Measurements from ENCODE around the gene INTS2.

INTS2 gene

DNA sequence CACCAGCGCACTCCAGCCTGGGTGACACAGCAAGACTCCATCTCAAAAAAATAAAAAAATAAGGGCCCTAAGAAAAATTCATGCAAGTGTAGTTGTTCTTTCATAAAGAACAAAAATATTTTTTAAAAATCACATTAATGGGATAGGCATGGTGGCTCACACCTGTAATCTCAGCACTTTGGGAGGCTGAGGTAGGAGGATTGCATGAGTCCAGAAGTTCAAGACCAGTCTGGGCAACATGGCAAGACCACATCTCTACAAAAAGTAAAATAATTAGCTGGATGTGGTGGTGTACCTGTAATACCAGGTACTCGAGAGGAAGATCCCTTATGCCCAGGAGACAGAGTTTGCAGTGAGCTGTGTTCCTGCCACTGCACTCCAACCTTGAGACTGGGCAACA lies 49.3 kb downstream of the INTS2 start:
- DNase-seq (ENCODE audit: extremely low read depth, low read depth): no peak

DNA sequence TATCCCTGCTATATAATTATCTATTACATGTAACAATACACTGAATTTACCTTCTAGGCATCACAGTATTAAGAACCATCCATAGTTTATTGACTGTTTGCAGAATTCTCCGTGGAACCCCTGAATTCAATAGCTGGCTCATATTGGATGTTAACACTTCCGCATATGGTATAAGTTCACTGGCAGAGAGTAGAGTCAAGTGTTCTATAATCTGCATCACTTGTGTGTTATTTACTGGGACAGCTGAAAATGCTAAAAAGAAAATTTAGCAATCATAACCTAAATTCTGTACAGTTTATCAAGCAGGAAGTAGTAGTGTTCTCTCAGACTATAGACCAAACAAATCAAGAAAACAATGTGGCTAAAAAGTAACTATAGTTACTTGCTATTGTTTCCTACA lies 49.9 kb downstream of the INTS2 start:
- TF ChIP-seq, protein P1, sequence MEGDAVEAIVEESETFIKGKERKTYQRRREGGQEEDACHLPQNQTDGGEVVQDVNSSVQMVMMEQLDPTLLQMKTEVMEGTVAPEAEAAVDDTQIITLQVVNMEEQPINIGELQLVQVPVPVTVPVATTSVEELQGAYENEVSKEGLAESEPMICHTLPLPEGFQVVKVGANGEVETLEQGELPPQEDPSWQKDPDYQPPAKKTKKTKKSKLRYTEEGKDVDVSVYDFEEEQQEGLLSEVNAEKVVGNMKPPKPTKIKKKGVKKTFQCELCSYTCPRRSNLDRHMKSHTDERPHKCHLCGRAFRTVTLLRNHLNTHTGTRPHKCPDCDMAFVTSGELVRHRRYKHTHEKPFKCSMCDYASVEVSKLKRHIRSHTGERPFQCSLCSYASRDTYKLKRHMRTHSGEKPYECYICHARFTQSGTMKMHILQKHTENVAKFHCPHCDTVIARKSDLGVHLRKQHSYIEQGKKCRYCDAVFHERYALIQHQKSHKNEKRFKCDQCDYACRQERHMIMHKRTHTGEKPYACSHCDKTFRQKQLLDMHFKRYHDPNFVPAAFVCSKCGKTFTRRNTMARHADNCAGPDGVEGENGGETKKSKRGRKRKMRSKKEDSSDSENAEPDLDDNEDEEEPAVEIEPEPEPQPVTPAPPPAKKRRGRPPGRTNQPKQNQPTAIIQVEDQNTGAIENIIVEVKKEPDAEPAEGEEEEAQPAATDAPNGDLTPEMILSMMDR (IDR thresholded peaks at IDR 0.05; ENCODE audit: low read depth, low read length, missing control alignments): no peak
- DNase-seq (ENCODE audit: extremely low read depth, low read depth): no peak
- no peak overlapping the region for H3K4me3 ChIP-seq (replicated peaks; ENCODE audit: low read depth, low read length)

More for the DNA sequence above, 49.3 kb downstream of the INTS2 start:
- TF ChIP-seq, protein P1 (IDR thresholded peaks at IDR 0.05; ENCODE audit: low read depth, low read length, missing control alignments): no peak
- H3K4me3 ChIP-seq (replicated peaks; ENCODE audit: low read depth, low read length): no peak overlapping the region

DNA sequence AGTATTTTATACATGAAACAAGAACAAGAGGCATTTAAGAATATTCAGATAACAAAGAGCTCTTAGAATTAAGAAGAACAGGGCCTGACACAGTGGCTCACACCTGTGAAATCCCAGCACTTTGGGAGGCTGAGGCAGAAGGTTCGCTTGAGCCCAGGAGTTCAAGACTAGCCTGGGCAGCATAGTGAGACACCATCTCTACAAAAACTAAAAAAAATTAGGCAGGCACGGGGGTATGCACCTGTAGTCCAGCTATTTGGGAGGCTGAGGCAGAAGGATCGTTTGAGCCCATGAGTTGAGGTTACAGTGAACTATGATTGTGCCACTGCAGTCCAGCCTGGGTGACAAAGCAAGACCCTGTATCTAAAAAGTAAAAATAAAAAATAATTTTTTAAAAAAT lies 52.0 kb downstream of the INTS2 start:
- H3K4me3 ChIP-seq (replicated peaks; ENCODE audit: low read depth, low read length): no peak overlapping the region
- TF ChIP-seq, protein P1 (IDR thresholded peaks at IDR 0.05; ENCODE audit: low read depth, low read length, missing control alignments): no peak
- DNase-seq (ENCODE audit: extremely low read depth, low read depth): no peak

DNA sequence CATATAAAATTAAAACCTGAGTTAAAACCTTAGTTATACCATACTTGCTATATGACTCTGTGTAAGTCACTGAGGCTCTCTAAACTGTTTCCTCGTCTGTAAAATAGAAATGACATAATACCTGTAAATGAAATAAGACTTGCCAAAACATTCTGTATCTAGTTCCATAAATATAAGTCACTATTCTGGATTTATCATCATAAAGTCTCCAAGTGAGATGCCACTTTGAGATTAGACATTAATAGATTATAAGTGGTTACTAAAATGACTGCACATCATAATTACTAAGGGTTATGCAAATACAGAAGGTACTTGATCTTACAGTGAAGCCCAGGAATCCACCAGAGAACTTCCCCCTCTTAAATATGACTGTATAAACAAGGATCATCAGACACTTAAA lies 52.5 kb downstream of the INTS2 start:
- TF ChIP-seq, protein P1 (IDR thresholded peaks at IDR 0.05; ENCODE audit: low read depth, low read length, missing control alignments): no peak
- DNase-seq (ENCODE audit: extremely low read depth, low read depth): no peak

DNA sequence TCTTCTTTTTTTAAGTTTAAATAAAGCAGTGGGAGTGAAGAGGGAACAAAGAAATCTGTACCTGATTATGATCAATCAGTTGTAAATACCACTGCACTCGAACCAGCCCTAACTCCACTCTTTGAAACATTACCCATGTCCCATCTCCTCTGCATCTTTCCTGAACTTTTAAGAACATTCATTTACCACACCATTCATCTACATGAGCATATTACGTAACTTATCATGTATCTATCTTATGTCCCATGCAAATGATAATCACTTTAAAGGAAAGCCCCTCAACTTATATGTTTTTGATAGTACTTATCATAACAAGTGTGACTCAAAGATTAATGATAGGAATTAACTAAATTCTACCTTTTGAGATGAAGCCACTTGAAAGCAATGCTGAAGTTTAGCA lies 53.7 kb downstream of the INTS2 start:
- TF ChIP-seq, protein P1 (IDR thresholded peaks at IDR 0.05; ENCODE audit: low read depth, low read length, missing control alignments): no peak
- H3K4me3 ChIP-seq (replicated peaks; ENCODE audit: low read depth, low read length): no peak overlapping the region
- no peak for DNase-seq (ENCODE audit: extremely low read depth, low read depth)

More for the DNA sequence above, 52.5 kb downstream of the INTS2 start:
- no peak overlapping the region for H3K4me3 ChIP-seq (replicated peaks; ENCODE audit: low read depth, low read length)

DNA sequence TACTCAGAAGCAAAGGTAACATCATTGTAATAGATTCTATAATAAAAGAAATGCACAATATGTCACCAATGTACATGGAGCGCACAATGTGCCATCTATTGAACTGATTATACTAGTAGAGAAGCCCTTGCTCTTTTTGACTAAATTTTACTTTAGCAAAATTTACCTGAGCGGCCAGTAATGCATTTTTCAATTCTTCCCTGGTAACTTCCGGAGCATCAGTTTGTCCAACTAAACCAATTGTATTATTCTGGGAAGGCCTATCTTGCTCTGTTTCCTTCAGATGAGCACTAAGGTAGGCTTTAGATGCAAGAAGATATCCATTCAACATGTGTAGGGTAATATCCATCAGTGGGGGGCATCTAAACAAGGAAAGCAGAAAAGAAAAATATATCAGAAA lies 55.7 kb downstream of the INTS2 start:
- DNase-seq (ENCODE audit: extremely low read depth, low read depth): no peak
- TF ChIP-seq, protein P1 (IDR thresholded peaks at IDR 0.05; ENCODE audit: low read depth, low read length, missing control alignments): no peak
- H3K4me3 ChIP-seq (replicated peaks; ENCODE audit: low read depth, low read length): no peak overlapping the region

DNA sequence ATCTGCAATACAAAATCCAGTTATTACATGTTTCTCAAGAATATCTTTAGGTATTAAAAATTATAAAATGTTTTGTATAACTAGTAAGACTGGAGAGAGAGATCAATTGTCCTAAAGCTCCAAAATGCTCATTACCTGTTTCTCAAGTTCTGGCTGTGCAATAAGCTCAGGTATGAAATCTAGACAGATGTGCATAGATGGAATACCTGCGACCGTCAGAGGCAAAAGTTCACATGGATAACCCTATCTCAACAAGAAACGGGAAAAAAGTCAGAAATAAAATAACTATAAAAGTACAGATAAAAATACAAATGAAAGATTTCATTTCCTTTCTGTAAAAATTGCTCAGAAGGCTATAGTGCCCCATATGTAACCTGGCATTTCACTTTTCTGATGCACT lies 58.6 kb downstream of the INTS2 start:
- H3K4me3 ChIP-seq (replicated peaks; ENCODE audit: low read depth, low read length): no peak overlapping the region
- no peak for DNase-seq (ENCODE audit: extremely low read depth, low read depth)
- TF ChIP-seq, protein P1 (IDR thresholded peaks at IDR 0.05; ENCODE audit: low read depth, low read length, missing control alignments): no peak

All from HFF-Myc (cell line).